NCI-H748 (cell line): ENCODE results near the gene FNDC7.
"Not testable (repeated sequence)": the region's sequence is repeated elsewhere in the genome, so short reads cannot be mapped to it uniquely, and the experiment has no call there.

Source experiments
- DNase-seq: peaks from one replicate; lab custom pipeline; 2025; ENCODE audit not compliant: unreplicated experiment; lab: John Stamatoyannopoulos, UW

The FNDC7 gene

DNA sequence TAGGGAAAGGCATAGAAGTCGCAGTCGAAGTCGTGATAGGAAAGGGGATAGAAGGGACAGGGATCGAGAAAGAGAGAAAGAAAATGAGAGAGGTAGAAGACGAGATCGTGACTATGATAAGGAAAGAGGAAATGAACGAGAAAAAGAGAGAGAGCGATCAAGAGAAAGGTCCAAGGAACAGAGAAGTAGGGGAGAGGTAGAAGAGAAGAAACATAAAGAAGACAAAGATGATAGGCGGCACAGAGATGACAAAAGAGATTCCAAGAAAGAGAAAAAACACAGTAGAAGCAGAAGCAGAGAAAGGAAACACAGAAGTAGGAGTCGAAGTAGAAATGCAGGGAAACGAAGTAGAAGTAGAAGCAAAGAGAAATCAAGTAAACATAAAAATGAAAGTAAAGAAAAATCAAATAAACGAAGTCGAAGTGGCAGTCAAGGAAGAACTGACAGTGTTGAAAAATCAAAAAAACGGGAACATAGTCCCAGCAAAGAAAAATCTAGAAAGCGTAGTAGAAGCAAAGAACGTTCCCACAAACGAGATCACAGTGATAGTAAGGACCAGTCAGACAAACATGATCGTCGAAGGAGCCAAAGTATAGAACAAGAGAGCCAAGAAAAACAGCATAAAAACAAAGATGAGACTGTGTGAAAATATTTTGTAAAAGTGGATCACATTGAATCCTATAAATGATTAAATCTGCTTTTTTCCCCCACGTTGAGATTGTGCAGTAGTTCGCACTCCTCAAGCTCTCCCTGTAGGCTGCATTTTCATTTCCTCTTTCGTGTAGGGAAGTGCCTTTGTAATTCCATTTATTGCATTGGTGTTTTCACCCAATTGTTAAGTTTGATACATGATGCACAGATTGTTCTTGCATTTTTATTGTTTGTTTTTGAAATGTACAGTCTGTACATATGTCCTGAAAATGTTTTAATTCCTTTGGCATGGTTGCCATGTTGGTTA lies 13.1 kb upstream of the FNDC7 start:
- DNase-seq = no peak

DNA sequence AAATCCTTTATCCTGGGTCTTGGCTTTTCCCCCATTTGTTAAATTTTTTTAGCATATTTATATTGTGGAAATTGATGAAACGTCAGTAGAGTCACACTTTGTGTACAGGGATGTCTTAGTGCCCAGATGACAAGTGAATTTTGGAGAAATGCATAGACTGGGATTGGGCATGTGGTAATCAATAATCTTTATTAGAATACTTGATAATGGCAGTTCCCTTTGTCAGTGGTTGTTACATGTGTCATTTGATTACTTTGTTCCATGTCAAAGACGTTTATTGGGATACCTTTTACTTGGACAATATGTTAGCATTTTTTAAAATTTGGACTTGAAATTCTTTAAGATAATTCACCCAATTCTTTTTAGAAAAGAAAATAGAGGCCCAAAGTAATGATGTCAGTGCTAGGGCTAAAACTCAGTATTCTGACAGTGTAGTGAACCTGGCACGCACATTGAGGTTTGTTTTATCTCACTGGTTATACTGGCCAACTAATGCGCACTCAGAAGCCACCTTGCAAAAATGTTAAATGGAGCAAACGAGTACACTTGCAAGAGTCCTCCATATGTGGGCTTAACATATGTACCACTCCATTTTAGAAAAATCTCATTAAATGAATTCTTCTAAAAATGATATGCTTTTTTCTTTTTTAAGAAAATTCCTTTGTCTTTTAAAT lies 11.4 kb upstream of the FNDC7 start:
- DNase-seq = no peak

DNA sequence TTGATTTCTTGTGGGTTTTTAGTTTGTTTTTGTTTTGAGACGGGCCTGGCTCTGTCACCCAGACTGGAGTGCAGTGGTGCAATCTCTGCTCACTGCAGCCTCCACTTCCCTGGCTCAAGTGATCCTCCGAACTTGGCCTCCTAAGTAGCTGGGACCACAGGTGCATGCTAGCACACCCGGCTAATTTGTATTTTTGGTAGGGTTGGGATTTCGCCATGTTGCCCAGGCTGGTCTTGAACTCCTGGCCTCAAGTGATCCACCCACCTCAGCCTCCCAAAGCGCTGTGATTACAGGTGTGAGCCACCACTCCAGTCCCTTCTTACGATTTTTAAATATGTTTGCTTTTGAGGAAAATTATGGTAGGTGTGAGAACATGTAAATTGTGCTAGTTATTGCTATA lies 10.6 kb upstream of the FNDC7 start:
- DNase-seq = not testable (repeated sequence)

DNA sequence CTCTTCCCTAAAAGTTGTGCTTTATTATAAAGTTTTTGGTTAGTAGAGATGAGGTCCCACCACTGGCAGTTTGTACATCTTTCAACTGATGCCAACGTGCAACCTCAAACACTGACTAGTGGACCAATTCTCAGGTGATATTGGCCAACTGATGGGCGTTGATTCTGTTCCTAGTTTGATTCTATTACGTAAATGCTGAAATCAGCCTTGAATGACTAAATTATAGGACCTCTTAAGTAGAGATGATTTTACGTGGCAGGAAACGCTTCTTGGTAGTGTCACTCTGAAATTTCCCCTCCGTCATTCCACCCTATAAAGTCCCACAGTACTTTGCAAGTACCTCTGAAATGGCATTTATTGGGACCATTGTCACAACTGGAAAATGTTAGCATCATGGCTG lies 8.8 kb upstream of the FNDC7 start:
- no peak for DNase-seq

DNA sequence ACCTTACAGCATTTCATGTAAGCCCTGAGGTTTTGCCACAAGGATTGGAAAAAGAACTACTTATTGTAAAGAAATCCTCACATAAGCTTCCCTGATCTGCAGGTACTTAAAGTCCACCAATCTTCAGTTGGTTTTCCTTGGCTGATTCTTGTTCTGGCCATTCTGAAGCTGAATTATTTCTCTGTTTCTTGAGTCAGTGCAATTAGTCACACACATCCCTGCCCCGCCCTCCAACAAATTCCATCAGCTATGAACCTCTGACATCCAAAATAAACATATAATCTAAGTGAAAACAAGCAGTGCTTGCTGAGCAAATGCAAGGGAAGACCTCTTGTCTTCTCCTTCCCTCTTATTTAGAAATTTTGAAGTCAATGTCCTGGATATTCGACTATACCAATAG lies 8.2 kb upstream of the FNDC7 start:
- DNase-seq = no peak

DNA sequence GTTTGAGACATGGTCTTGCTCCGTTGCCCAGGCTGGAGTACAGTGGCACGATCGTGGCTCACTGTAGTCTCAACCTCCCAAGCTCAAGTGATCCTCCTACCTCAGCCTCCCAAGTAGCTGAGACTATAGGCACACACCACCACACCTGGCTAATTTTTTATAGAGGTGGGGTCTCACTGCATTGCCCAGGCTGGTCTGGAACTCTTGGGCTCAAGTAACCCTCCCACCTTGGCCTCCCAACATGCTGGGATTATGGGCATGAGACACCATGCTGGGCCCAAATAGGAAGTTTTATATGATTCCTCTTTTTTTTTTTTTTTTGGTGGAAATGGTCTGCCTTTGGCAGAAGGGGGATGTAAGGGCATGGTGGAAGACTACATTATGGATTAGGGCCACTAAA lies 6.1 kb upstream of the FNDC7 start:
- no peak for DNase-seq

DNA sequence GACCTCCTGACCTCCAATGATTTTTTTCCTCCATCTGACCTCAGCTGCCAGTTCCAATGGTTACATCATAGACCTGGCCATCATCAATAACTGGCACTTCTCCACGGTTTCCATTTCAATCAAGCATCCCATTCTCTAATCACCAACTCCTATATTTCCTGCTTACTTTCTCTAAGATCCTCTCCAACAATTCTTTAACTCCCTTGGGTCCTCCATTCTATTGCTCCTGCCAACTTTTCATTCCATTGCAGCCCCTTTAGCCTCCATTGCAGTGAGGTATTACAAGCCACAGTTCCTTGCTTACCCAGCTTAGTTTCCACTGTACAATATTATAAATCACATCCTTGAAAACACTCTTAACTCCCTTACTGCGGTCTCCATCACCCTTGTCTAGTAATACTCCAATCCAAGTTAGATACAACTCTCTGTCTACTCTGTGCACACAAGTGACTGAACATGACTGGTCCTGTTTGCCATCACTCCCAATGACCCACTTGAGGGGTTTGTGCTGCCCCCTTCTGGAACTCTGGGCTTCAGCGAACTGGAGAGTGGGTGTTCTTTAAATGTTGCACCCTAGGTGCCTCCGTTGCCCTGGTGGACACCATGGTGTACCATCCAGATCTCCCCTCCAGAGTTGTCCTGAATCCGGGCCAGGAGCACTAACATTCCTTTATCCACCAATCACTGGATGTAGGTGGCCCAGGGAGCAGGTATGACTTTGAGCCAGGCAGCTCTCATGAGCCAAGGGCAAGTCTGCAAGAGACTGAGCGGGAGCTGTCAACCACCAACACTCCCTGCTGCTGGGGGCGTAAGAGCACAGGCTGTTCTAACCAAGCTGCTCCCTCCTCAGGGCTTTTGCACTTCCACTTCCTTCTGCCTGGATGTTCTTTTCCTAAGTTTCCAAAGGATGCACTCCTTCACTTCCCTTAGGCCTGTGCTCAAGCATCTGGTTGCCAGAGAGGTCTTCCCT lies 3.7 kb upstream of the FNDC7 start:
- DNase-seq = no peak

DNA sequence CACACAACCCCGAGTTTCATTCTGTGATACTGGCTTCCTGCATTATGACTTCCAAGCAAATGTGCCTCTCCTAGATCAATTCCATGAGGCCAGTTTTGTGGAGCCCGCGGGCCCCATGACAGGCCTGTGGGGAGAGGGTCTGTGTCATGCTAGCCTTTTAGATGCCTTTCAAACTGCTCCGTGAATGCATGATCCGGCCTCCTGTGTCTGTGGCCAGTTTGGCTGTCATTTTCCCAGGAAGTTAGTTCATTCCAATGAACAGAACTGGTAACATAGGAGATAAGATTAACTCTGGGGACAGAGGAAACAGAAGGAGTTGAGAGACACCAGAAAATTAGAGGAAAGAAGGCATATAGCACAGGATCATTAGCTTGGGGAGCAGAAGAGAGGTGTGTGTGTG lies 3.2 kb downstream of the FNDC7 start:
- no peak for DNase-seq

DNA sequence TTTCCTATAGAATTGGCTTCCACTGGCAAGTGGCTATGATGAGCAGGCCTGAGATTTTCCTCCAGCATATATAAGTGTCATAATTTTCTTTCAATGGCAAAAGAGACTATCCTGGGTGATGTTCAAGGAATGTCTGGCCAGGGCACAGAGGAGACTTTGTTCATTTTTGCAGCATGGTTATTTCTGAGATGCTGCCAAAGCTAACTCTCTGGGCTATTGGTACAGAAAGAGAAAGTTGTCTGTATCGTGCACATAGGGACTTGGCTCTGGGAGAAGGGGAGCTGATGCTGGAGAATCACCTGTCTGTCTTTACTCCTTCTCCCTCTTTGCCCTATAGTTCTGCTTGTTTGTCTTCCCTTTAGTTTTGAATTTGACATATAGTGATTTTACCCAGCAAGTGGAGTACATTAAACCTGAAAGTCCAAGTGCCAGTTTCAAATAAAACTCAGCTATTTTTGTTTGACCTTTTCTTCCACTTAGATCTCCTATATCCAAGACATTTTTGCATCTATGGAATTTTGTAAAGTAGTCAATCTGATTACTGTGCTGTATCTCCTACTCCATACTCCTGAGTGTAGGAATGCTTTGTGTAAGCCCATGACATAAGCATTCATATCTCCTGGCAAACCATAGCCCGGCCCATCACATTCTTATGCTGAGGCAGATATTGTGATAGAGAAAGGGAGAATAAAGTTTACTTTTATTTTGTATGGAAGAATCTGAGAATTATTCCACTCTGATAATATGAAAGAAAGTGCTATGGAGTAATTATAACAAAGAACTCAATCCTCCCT lies 3.9 kb downstream of the FNDC7 start:
- no peak for DNase-seq

DNA sequence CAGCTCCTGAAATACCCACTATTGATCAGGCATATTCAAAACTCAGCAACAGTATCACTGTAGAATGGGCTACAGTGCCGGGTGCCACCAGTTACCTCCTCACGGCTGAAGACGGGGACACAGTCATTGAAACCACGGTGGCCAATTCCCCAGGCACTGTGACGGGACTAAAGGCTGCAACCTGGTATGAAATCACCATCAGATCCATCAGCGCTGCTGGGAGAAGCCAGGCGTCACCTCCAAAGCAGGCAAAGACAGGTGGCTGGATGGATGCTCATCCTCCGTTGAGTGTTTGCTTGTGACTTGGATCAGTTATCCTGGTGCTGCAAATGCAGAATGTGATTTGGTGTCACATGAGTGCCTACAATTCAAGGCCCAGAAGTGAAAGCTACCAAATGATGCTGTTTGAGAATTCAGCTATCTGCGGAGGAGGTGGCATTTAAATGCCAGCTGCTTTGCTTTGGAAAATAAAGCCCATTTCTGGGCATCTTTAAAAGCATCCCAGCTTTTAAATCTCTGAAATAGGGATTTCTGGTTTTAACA lies 5.1 kb downstream of the FNDC7 start:
- DNase-seq = no peak

DNA sequence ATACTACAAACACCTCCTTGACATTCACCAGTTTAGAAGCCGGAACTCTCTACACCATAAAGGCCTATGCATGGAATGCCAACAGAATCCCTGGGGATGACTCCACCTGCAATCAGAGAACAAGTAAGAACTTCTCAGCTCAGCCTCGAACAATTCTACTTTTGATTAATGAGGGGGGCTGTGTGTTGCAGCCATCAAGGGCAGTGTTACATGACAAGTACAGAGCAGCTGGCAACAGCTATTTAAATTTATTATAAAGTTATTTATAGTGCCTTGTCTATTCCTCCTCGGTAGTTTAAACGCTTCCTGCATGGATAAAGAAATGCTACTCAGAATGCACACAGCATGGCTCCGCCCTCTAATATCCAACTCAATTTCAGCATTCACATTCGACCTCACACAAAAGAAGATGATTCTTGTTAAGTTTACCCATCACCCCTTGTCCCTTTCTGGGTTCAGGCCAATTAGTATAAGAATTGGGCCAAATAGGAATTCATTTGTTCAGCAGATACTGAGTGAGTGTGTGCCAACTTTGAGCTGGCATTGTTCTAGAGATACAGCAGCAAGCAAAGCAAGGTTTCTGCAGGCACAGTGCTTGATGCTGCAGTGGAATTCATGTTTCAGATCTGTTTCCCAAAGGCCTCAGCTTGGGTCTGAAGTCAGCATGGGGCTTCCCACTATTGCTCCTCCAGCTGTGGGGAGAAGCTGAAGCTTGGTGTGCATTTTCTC lies 6.4 kb downstream of the FNDC7 start:
- no peak for DNase-seq

DNA sequence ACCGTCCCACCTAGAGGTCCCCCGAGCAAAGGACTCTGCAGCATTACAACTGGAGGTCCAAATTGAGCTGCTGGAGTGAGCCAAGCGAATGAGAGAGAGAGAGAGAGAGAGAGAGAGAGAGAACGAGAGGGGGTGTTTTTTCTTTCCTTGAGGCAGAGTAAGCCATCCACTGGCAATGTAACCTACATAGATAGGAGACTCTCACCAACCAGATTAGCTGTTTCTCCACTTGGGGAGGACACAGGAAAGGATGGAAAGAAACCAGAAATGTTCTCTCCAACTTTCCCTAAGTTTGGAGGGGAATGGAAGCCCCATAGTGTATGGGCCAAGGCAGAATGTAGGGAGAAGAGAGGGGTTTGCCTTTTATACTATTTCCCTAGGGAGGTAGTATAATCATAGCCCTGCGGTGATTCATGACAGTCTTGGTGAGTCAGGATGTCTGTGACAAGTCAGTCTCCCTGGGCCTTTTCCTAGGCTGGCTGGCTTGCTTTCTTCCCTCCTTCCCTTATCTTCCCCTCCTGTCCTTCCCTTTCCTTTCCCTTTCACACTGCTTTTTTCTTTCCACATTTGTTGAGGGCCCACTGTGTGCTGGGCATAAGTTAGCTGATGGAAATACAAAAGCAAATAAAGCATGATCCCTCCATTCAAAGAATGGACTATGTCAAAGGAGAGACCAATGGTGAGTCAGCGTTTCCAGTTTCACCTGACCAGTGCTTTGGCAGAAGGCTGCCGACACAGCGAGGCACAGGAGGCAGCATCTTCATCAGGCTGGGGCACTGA lies 7.1 kb downstream of the FNDC7 start:
- DNase-seq = no peak

DNA sequence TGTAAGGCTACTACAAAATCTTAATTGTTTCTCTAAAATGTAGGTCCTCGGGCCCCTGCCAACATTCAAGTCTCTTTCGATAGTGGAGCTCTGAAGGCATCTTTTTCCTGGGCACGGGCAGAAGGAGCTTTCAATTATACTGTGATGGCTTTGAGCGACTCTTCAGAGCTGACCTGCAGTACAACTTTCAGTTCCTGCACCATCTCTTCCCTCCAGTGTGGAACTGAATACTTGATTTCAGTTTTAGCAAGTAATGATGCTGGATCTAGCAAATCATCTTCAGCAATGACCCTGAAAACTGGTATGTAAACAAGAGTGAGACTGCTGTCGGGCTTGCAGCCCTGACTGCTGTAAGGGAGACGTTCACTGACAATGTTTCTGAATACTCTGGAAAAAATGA lies 9.6 kb downstream of the FNDC7 start:
- no peak for DNase-seq

DNA sequence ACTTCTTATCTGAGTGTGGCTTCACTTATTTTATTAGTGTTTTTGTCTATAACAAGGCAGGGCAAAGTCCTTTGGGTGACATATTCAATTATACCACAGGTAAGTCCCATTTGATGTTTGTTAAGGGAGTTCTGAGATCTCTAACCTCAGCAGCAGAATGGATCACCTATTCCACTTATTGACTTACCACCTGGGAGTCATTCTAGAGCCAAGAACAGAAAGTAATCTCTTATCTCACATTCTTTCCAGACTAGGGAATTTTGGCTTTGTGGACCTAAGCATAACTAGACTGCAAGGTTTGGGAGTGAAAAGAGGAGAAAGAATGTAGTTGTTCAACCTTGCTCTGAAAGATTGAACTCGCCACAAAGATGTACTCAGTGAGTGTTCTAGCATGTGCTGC lies 13.2 kb downstream of the FNDC7 start:
- DNase-seq = no peak

DNA sequence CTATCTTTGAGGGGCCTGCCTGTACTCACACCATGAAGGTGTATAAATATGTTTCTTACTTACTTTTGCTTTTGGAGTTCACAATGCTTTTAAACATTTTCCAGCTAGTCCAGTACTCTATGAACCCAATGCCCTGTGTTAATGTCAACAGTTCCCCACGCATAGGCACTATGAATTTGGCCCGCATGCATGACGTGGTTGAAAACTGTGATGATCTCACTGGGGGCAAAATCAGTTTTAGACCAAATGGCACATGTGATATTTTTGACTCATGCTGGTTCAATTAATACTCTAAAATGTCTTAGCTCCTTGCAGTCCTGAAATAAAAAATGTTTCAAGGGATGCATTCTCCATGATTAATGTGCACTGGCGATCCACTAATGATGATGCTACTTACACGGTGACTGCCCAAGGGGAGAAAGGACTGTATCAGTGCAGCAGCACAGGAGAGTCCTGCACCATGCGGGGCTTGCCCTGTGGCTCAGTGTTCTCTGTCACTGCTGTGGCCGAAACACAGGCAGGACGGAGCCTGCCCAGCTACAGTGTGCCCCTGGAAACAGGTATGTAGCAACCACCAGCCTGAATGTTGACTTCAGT lies 15.7 kb downstream of the FNDC7 start:
- DNase-seq = no peak

DNA sequence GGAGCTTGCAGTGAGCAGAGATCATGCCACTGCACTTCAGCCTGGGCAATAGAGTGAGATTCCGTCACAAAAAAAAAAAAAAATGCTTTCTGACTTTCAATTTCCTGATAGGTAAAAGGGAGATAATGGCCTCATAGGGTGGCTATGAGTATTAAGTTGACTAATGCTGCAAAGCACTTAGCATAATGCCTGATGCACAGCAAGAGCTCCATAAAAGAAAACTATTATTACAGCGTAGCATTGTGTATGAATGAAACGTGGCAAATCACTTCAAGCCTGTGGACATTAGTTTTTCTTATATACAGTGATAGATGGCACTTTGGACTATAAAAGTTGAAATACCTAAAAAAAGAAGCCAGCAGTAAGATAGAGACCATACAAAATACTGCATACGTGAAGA lies 16.8 kb downstream of the FNDC7 start:
- no peak for DNase-seq

DNA sequence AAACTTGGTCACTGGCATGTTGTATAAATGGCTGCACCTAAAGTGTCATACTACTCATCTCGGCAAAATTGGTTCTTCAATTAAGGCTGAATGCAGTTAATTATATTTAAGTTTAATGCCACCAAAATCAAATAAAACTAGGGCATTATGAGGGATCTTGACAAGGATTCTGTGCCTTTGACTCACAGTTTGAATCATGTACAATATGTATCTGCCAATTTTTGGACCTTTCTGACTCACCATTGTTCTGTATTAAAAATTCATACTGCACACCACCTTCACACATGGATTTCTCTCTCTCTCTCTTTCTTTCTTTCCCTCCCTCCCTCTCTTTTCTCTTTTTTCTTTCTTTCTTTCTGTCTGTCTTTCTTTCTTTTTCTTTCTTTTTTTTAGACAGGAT lies 19.7 kb downstream of the FNDC7 start:
- no peak for DNase-seq

DNA sequence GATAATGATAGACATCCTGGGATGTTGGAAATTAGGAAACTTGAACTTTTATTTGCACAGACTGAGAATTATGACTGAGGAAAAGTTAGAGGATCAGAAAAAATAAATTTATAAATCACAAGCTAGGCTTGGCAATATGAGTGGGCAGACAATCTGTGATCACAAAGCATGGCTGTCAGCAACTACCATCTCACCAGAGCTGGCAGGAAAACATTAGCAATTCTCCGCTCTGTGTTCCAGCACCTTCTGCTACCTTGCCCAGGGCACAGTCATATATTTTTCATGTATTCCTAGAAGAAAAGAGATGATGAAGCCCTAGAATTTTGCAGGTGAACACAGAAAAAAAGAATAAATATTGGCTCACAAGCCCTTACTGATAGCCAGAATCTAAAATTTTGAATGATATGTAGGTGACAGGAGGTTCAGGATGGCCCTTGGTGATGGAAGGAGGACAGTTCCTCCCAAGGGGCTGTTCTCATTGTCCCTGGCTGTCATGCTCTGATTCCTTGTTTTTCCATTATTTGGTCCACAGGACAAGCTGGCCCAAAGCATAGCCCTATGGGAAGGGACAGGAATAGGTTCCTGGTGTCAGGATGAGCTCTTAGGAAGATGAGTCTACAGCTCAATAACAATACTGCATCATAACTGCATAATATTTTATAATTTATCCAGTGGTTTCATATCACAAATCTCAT lies 21.6 kb downstream of the FNDC7 start:
- no peak for DNase-seq
